SK-N-SH (cell line): ENCODE measurements around the gene ALAD. TPM values are rescaled to one million over a fixed set of nuclear protein-coding genes. Genes with fewer than 3 reads are reported as not detected.

ENCODE experiments used
- CTCF ChIA-PET: fragments of 300-600, 350-600 bp; formaldehyde crosslinking; extraction: SDS; loops from one replicate; lab custom pipeline; 2021; lab: Yijun Ruan, JAX
- POLR2A ChIA-PET: fragments of 350-600 bp; sonication (Branson Sonifier 250); formaldehyde crosslinking; extraction: SDS; loops from one replicate; lab custom pipeline; 2020; ENCODE audit warnings: antibody characterized with exemption, inconsistent platforms; lab: Yijun Ruan, JAX
- DNase-seq: peaks from one replicate; pipeline ENCODE4 v3.0.0; 2012
- H2AFZ ChIP-seq: fragments of 200-600 bp; sonication (generic); 2 replicates; pipeline ENCODE4 v1.8.1; 2016; ENCODE audit warnings: antibody characterized with exemption, mild to moderate bottlenecking, low read depth
- H3F3A ChIP-seq: fragments of 200-600 bp; sonication (generic); replicated peaks from 2 replicates; pipeline ENCODE3; 2016; ENCODE audit warnings: antibody characterized with exemption, mild to moderate bottlenecking; ENCODE audit not compliant: insufficient read depth
- H3K27ac ChIP-seq, 2 experiments: fragments of 200-500 bp in 1 of 2; fragments of 200-600 bp in 1 of 2; sonication (Bioruptor generic) in 1 of 2; sonication (generic), shearing (Covaris generic) in 1 of 2; 2 replicates each; pipeline versions ENCODE4 v1.5.1 to v1.6.1; 2014 to 2016; ENCODE audit warnings: low read depth in 2 of 2, inconsistent platforms in 1 of 2, low read length in 1 of 2, mild to moderate bottlenecking in 1 of 2, mixed read lengths in 1 of 2
- H3K27me3 ChIP-seq: fragments of 200-600 bp; sonication (generic), shearing (Covaris generic); 2 replicates; pipeline ENCODE4 v1.6.1; 2016; ENCODE audit warnings: mixed run types; ENCODE audit not compliant: insufficient read depth
- H3K36me3 ChIP-seq, 2 experiments: fragments of 200-500 bp in 1 of 2; fragments of 200-600 bp in 1 of 2; sonication (Bioruptor generic) in 1 of 2; sonication (generic) in 1 of 2; replicated peaks in 1 of 2; 2 replicates each; pipeline versions ENCODE3 to v1.5.1; 2014 to 2016; ENCODE audit warnings: low read length in 1 of 2, mild to moderate bottlenecking in 1 of 2; ENCODE audit not compliant: insufficient read depth in 2 of 2, control insufficient read depth in 1 of 2
- H3K4me1 ChIP-seq, 2 experiments: fragments of 200-500 bp in 1 of 2; fragments of 200-600 bp in 1 of 2; sonication (Bioruptor generic) in 1 of 2; sonication (generic), shearing (Covaris generic) in 1 of 2; 2 replicates each; pipeline versions ENCODE4 v1.5.1 to v1.6.1; 2014 to 2016; ENCODE audit warnings: low read depth in 1 of 2, low read length in 1 of 2, mixed run types in 1 of 2; ENCODE audit not compliant: insufficient read depth in 2 of 2, control insufficient read depth in 1 of 2
- H3K4me2 ChIP-seq: fragments of 200-600 bp; sonication (generic), shearing (Covaris generic); 2 replicates; pipeline ENCODE4 v1.6.1; 2017; ENCODE audit warnings: mixed run types
- H3K4me3 ChIP-seq, 2 experiments: fragments of 200-500 bp in 1 of 2; fragments of 200-600 bp in 1 of 2; sonication (Bioruptor generic) in 1 of 2; sonication (generic), shearing (Covaris generic) in 1 of 2; 2 replicates each; pipeline versions ENCODE4 v1.5.1 to v1.8.1; 2014 to 2016; ENCODE audit warnings: low read depth in 2 of 2, inconsistent platforms in 1 of 2, low read length in 1 of 2, mild to moderate bottlenecking in 1 of 2, mixed read lengths in 1 of 2, moderate library complexity in 1 of 2
- H3K79me2 ChIP-seq: fragments of 200-600 bp; sonication (generic); 2 replicates; pipeline ENCODE4 v1.8.1; 2017; ENCODE audit warnings: mild to moderate bottlenecking; ENCODE audit not compliant: insufficient read depth
- H3K9ac ChIP-seq: fragments of 200-600 bp; sonication (generic); 2 replicates; pipeline ENCODE4 v1.6.1; 2017; ENCODE audit warnings: mixed run types
- H3K9me2 ChIP-seq: fragments of 200-600 bp; sonication (generic); 2 replicates; pipeline ENCODE4 v1.6.1; 2017; ENCODE audit warnings: mixed run types
- H3K9me3 ChIP-seq: fragments of 200-600 bp; sonication (generic); 2 replicates; pipeline ENCODE4 v1.6.1; 2017; ENCODE audit warnings: mixed run types, mild to moderate bottlenecking, moderate library complexity
- H4K20me1 ChIP-seq: fragments of 200-600 bp; sonication (generic); 2 replicates; pipeline ENCODE4 v1.6.1; 2017; ENCODE audit warnings: mild to moderate bottlenecking, mixed run types; ENCODE audit not compliant: insufficient read depth
- EP300 ChIP-seq, 2 experiments: IDR thresholded peaks; 2 replicates each; pipeline versions ENCODE4 v1.4.0 to v1.6.1; 2012; ENCODE audit warnings: borderline replicate concordance in 1 of 2, low read depth in 1 of 2, low read length in 1 of 2
- FOSL2 ChIP-seq: IDR thresholded peaks from 2 replicates; pipeline ENCODE4 v1.4.0; 2012; ENCODE audit warnings: low read depth, mild to moderate bottlenecking, moderate library complexity, borderline replicate concordance
- FOXM1 ChIP-seq: IDR thresholded peaks from 2 replicates; pipeline ENCODE4 v1.4.0; 2012; ENCODE audit warnings: low read depth, mild to moderate bottlenecking
- GATA2 ChIP-seq: sonication (generic); formaldehyde crosslinking; IDR thresholded peaks from 2 replicates; pipeline ENCODE4 v1.5.0; 2020; ENCODE audit warnings: mild to moderate bottlenecking, missing genetic modification reagents
- MXI1 ChIP-seq: IDR thresholded peaks from 2 replicates; pipeline ENCODE4 v1.6.1; 2012; ENCODE audit warnings: mild to moderate bottlenecking, low read depth, low read length, improper control_type of control experiment
- POLR2AphosphoS5 ChIP-seq: IDR thresholded peaks from 2 replicates; pipeline ENCODE4 v1.6.1; 2012; ENCODE audit warnings: low read depth, low read length
- RCOR1 ChIP-seq: fragments of 150-350 bp; IDR thresholded peaks from 2 replicates; pipeline ENCODE4 v1.6.1; 2017; ENCODE audit warnings: antibody characterized with exemption, low read length
- RFX5 ChIP-seq: IDR thresholded peaks from 2 replicates; pipeline ENCODE4 v1.6.1; 2012; ENCODE audit warnings: mild to moderate bottlenecking, improper control_type of control experiment, low read length
- RXRA ChIP-seq: IDR thresholded peaks from 2 replicates; pipeline ENCODE4 v1.4.0; 2012; ENCODE audit warnings: low read depth, mild to moderate bottlenecking, borderline replicate concordance
- SMC3 ChIP-seq: IDR thresholded peaks from 2 replicates; pipeline ENCODE4 v1.6.1; 2012; ENCODE audit warnings: low read depth, low read length, improper control_type of control experiment
- TAF1 ChIP-seq: IDR thresholded peaks from 2 replicates; pipeline ENCODE4 v1.6.1; 2012; ENCODE audit warnings: low read depth, mild to moderate bottlenecking, low read length, moderate library complexity, borderline replicate concordance
- TCF12 ChIP-seq: IDR thresholded peaks from 2 replicates; pipeline ENCODE4 v1.4.0; 2012
- YY1 ChIP-seq: IDR thresholded peaks from 2 replicates; pipeline ENCODE4 v1.4.0; 2012; ENCODE audit warnings: low read depth, mild to moderate bottlenecking
- WGBS: methylation state at CpG from one replicate; pipeline ENCODE4 v1.1.6; 2017; ENCODE audit warnings: low lambda C conversion rate; 5-methylcytosine and 5-hydroxymethylcytosine counted together
- polyA plus RNA-seq, 3 experiments: library from polyadenylated mRNA; depleted of rRNA; stranded (reverse); fragments of >200 nt; gene quantifications; 2 replicates each; pipeline ENCODE4 v1.2.3, GENCODE V29; 2012
- TF ChIP-seq, protein P1 (sequence below): fragments of 150-350 bp; IDR thresholded peaks from 2 replicates; pipeline ENCODE4 v1.6.1; 2017; ENCODE audit warnings: antibody characterized with exemption, low read length, low read depth, borderline replicate concordance
- TF ChIP-seq, protein P2 (sequence below): IDR thresholded peaks from 2 replicates; pipeline ENCODE4; 2012
- TF ChIP-seq, protein P3 (sequence below): IDR thresholded peaks from 2 replicates; pipeline ENCODE4 v1.4.0; 2012; ENCODE audit warnings: low read depth, borderline replicate concordance
- TF ChIP-seq, protein P4 (sequence below): fragments of 200-600 bp; sonication (generic); IDR thresholded peaks from 2 replicates; pipeline ENCODE4 v1.6.1; 2017; ENCODE audit warnings: antibody characterized with exemption, mild to moderate bottlenecking, moderate library complexity
- TF ChIP-seq, protein P5 (sequence below): IDR thresholded peaks from 2 replicates; pipeline ENCODE4 v1.6.1; 2012; ENCODE audit warnings: mild to moderate bottlenecking, low read depth, low read length, moderate library complexity
- TF ChIP-seq, protein P6 (sequence below): fragments of 150-350 bp; IDR thresholded peaks from 2 replicates; pipeline ENCODE4 v1.6.1; 2016; ENCODE audit warnings: mild to moderate bottlenecking, low read depth, low read length
- TF ChIP-seq, protein P7 (sequence below): IDR thresholded peaks from 2 replicates; pipeline ENCODE4 v1.4.0; 2012; ENCODE audit warnings: low read depth, borderline replicate concordance

Gene ALAD
- polyA plus RNA-seq, 1 of the 3 experiments (the other 2 are of a cell fraction): 10.7 TPM

DNA sequence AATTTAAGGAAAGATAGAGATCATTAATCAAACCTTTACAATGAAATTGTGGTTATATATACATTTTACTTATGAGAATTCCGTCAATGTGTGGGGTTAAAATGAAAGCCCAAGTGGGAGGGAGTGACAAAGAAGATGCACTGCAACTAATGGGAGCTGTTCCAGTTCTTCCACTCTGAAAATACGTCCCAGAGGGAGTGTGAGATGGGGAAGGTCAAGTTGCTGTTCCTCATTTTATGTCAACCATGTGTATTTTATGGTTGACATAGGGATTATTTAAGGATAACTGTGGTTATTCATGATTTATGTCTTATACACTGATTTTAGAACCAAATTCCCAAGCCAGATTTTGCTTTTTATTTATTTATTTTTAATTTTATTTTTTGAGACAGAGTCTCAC lies 48.3 kb upstream of the ALAD start:
- no peak overlapping the region for H3K4me3 ChIP-seq
- no peak overlapping the region for H2AFZ ChIP-seq
- H3K9me3 ChIP-seq: no peaks in the 10 kb centered on the region
- ChIA-PET CTCF (interaction anchor here (9.1 to 9.9 kb wide), 2 partner anchors 137 to 205 kb away, joined by 191 to 449 read pairs; no protein-coding TSS in a partner anchor), POLR2A (no interaction called here)
- no peaks in the 10 kb centered on the region for H3K79me2 ChIP-seq
- no peaks in the 10 kb centered on the region; a peak in 1 of 4 replicates for H3K4me1 ChIP-seq
- H3K4me2 ChIP-seq: no peak overlapping the region
- no peaks in the 10 kb centered on the region for H4K20me1 ChIP-seq
- no peak overlapping the region for H3K9ac ChIP-seq
- no peak for DNase-seq
- 98% methylated on average over 2 of the region's 2 CpGs for WGBS
- H3K36me3 ChIP-seq: no peaks in the 10 kb centered on the region
- peaks cover 3% of the 10 kb centered on the region for H3F3A ChIP-seq
- no peak overlapping the region for H3K27ac ChIP-seq
- TF ChIP-seq TCF12 (no peak), POLR2AphosphoS5 (no peak), FOXM1 (no peak), RCOR1 (no peak), FOSL2 (no peak), EP300 (IDR thresholded peaks at IDR 0.05; ENCODE audit: borderline replicate concordance in 1 of 2, low read depth in 1 of 2, low read length in 1 of 2) (no peak), MXI1 (no peak), RFX5 (no peak), TAF1 (no peak), YY1 (no peak), GATA2 (no peak), RXRA (no peak), SMC3 (no peak)
- TF ChIP-seq, protein P1, sequence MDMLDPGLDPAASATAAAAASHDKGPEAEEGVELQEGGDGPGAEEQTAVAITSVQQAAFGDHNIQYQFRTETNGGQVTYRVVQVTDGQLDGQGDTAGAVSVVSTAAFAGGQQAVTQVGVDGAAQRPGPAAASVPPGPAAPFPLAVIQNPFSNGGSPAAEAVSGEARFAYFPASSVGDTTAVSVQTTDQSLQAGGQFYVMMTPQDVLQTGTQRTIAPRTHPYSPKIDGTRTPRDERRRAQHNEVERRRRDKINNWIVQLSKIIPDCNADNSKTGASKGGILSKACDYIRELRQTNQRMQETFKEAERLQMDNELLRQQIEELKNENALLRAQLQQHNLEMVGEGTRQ: no peak
- TF ChIP-seq, protein P2, sequence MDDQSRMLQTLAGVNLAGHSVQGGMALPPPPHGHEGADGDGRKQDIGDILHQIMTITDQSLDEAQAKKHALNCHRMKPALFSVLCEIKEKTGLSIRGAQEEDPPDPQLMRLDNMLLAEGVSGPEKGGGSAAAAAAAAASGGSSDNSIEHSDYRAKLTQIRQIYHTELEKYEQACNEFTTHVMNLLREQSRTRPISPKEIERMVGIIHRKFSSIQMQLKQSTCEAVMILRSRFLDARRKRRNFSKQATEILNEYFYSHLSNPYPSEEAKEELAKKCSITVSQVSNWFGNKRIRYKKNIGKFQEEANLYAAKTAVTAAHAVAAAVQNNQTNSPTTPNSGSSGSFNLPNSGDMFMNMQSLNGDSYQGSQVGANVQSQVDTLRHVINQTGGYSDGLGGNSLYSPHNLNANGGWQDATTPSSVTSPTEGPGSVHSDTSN: no peak
- TF ChIP-seq, protein P3, sequence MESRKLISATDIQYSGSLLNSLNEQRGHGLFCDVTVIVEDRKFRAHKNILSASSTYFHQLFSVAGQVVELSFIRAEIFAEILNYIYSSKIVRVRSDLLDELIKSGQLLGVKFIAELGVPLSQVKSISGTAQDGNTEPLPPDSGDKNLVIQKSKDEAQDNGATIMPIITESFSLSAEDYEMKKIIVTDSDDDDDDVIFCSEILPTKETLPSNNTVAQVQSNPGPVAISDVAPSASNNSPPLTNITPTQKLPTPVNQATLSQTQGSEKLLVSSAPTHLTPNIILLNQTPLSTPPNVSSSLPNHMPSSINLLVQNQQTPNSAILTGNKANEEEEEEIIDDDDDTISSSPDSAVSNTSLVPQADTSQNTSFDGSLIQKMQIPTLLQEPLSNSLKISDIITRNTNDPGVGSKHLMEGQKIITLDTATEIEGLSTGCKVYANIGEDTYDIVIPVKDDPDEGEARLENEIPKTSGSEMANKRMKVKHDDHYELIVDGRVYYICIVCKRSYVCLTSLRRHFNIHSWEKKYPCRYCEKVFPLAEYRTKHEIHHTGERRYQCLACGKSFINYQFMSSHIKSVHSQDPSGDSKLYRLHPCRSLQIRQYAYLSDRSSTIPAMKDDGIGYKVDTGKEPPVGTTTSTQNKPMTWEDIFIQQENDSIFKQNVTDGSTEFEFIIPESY: no peak
- TF ChIP-seq, protein P4, sequence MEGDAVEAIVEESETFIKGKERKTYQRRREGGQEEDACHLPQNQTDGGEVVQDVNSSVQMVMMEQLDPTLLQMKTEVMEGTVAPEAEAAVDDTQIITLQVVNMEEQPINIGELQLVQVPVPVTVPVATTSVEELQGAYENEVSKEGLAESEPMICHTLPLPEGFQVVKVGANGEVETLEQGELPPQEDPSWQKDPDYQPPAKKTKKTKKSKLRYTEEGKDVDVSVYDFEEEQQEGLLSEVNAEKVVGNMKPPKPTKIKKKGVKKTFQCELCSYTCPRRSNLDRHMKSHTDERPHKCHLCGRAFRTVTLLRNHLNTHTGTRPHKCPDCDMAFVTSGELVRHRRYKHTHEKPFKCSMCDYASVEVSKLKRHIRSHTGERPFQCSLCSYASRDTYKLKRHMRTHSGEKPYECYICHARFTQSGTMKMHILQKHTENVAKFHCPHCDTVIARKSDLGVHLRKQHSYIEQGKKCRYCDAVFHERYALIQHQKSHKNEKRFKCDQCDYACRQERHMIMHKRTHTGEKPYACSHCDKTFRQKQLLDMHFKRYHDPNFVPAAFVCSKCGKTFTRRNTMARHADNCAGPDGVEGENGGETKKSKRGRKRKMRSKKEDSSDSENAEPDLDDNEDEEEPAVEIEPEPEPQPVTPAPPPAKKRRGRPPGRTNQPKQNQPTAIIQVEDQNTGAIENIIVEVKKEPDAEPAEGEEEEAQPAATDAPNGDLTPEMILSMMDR: no peak
- TF ChIP-seq, protein P5, sequence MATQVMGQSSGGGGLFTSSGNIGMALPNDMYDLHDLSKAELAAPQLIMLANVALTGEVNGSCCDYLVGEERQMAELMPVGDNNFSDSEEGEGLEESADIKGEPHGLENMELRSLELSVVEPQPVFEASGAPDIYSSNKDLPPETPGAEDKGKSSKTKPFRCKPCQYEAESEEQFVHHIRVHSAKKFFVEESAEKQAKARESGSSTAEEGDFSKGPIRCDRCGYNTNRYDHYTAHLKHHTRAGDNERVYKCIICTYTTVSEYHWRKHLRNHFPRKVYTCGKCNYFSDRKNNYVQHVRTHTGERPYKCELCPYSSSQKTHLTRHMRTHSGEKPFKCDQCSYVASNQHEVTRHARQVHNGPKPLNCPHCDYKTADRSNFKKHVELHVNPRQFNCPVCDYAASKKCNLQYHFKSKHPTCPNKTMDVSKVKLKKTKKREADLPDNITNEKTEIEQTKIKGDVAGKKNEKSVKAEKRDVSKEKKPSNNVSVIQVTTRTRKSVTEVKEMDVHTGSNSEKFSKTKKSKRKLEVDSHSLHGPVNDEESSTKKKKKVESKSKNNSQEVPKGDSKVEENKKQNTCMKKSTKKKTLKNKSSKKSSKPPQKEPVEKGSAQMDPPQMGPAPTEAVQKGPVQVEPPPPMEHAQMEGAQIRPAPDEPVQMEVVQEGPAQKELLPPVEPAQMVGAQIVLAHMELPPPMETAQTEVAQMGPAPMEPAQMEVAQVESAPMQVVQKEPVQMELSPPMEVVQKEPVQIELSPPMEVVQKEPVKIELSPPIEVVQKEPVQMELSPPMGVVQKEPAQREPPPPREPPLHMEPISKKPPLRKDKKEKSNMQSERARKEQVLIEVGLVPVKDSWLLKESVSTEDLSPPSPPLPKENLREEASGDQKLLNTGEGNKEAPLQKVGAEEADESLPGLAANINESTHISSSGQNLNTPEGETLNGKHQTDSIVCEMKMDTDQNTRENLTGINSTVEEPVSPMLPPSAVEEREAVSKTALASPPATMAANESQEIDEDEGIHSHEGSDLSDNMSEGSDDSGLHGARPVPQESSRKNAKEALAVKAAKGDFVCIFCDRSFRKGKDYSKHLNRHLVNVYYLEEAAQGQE: no peak
- TF ChIP-seq, protein P6, sequence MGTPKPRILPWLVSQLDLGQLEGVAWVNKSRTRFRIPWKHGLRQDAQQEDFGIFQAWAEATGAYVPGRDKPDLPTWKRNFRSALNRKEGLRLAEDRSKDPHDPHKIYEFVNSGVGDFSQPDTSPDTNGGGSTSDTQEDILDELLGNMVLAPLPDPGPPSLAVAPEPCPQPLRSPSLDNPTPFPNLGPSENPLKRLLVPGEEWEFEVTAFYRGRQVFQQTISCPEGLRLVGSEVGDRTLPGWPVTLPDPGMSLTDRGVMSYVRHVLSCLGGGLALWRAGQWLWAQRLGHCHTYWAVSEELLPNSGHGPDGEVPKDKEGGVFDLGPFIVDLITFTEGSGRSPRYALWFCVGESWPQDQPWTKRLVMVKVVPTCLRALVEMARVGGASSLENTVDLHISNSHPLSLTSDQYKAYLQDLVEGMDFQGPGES: no peak
- TF ChIP-seq, protein P7, sequence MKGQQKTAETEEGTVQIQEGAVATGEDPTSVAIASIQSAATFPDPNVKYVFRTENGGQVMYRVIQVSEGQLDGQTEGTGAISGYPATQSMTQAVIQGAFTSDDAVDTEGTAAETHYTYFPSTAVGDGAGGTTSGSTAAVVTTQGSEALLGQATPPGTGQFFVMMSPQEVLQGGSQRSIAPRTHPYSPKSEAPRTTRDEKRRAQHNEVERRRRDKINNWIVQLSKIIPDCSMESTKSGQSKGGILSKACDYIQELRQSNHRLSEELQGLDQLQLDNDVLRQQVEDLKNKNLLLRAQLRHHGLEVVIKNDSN: no peak
- H3K27me3 ChIP-seq: no peaks in the 10 kb centered on the region
- H3K9me2 ChIP-seq: no peaks in the 10 kb centered on the region
